HEK293 (cell line): ENCODE measurements around the gene FPGS.

ENCODE experiments used
- GFI1B ChIP-seq: fragments of 450-650 bp; formaldehyde crosslinking; IDR thresholded peaks from 2 replicates; pipeline ENCODE4 v1.5.1; 2016; ENCODE audit warnings: missing biosample characterization, missing genetic modification characterization
- GLIS2 ChIP-seq: fragments of 450-650 bp; formaldehyde crosslinking; IDR thresholded peaks from 2 replicates; pipeline ENCODE4 v1.5.1; 2016; ENCODE audit warnings: missing biosample characterization, missing genetic modification characterization
- HIC1 ChIP-seq: fragments of 450-650 bp; formaldehyde crosslinking; IDR thresholded peaks from 2 replicates; pipeline ENCODE4 v1.5.1; 2016; ENCODE audit warnings: missing biosample characterization, missing genetic modification characterization
- IKZF3 ChIP-seq: fragments of 450-650 bp; IDR thresholded peaks from 2 replicates; pipeline ENCODE4 v1.5.0; 2018; ENCODE audit warnings: missing biosample characterization, mild to moderate bottlenecking, missing genetic modification characterization, moderate library complexity
- KLF9 ChIP-seq: fragments of 450-650 bp; formaldehyde crosslinking; IDR thresholded peaks from 2 replicates; pipeline ENCODE4 v1.5.1; 2016; ENCODE audit warnings: missing biosample characterization, missing genetic modification characterization, low read depth
- OSR2 ChIP-seq: fragments of 450-650 bp; formaldehyde crosslinking; IDR thresholded peaks from 2 replicates; pipeline ENCODE4 v1.5.1; 2016; ENCODE audit warnings: missing biosample characterization, missing genetic modification characterization
- PRDM10 ChIP-seq: fragments of 450-650 bp; formaldehyde crosslinking; IDR thresholded peaks from 2 replicates; pipeline ENCODE4 v1.5.1; 2016; ENCODE audit warnings: missing biosample characterization, missing genetic modification characterization
- REST ChIP-seq: fragments of 450-650 bp; formaldehyde crosslinking; IDR thresholded peaks from 2 replicates; pipeline ENCODE4 v1.5.1; 2016; ENCODE audit warnings: missing biosample characterization, missing genetic modification characterization
- SP7 ChIP-seq: fragments of 450-650 bp; formaldehyde crosslinking; IDR thresholded peaks from 2 replicates; pipeline ENCODE4 v1.5.1; 2016; ENCODE audit warnings: missing biosample characterization, missing genetic modification characterization
- ZBTB10 ChIP-seq: fragments of 450-650 bp; formaldehyde crosslinking; IDR thresholded peaks from 2 replicates; pipeline ENCODE4 v1.5.1; 2016; ENCODE audit warnings: missing biosample characterization, missing genetic modification characterization
- ZBTB17 ChIP-seq: fragments of 450-650 bp; formaldehyde crosslinking; IDR thresholded peaks from 2 replicates; pipeline ENCODE4 v1.5.1; 2016; ENCODE audit warnings: missing biosample characterization, missing genetic modification characterization
- ZNF184 ChIP-seq: fragments of 450-650 bp; IDR thresholded peaks from 2 replicates; pipeline ENCODE4 v1.5.1; 2018; ENCODE audit warnings: missing biosample characterization, mild to moderate bottlenecking, missing genetic modification characterization
- ZNF341 ChIP-seq: fragments of 450-650 bp; formaldehyde crosslinking; IDR thresholded peaks from 2 replicates; pipeline ENCODE4; 2016; ENCODE audit warnings: low read depth, missing biosample characterization, missing genetic modification characterization
- ZNF362 ChIP-seq: fragments of 450-650 bp; formaldehyde crosslinking; IDR thresholded peaks from 2 replicates; pipeline ENCODE4 v1.5.1; 2016; ENCODE audit warnings: missing biosample characterization, missing genetic modification characterization
- ZNF398 ChIP-seq: fragments of 450-650 bp; formaldehyde crosslinking; IDR thresholded peaks from 2 replicates; pipeline ENCODE4 v1.5.1; 2017; ENCODE audit warnings: missing biosample characterization, missing genetic modification characterization
- ZNF423 ChIP-seq: fragments of 450-650 bp; formaldehyde crosslinking; IDR thresholded peaks from 2 replicates; pipeline ENCODE4 v1.5.1; 2016; ENCODE audit warnings: missing biosample characterization, missing genetic modification characterization
- ZNF521 ChIP-seq: fragments of 450-650 bp; formaldehyde crosslinking; IDR thresholded peaks from 2 replicates; pipeline ENCODE4 v1.5.1; 2017; ENCODE audit warnings: missing biosample characterization, mild to moderate bottlenecking, missing genetic modification characterization
- ZNF548 ChIP-seq: fragments of 450-650 bp; formaldehyde crosslinking; IDR thresholded peaks from 2 replicates; pipeline ENCODE4 v1.5.1; 2016; ENCODE audit warnings: missing biosample characterization, missing genetic modification characterization
- ZNF558 ChIP-seq: fragments of 450-650 bp; formaldehyde crosslinking; IDR thresholded peaks from 2 replicates; pipeline ENCODE4 v1.5.1; 2016; ENCODE audit warnings: missing biosample characterization, missing genetic modification characterization
- ZNF580 ChIP-seq: fragments of 450-650 bp; formaldehyde crosslinking; IDR thresholded peaks from 2 replicates; pipeline ENCODE4 v1.5.1; 2016; ENCODE audit warnings: missing biosample characterization, missing genetic modification characterization
- ZNF624 ChIP-seq: fragments of 450-650 bp; formaldehyde crosslinking; IDR thresholded peaks from 2 replicates; pipeline ENCODE4 v1.5.1; 2017; ENCODE audit warnings: missing biosample characterization, missing genetic modification characterization
- ZNF660 ChIP-seq: fragments of 450-650 bp; IDR thresholded peaks from 2 replicates; pipeline ENCODE4 v1.5.1; 2018; ENCODE audit warnings: missing biosample characterization, mild to moderate bottlenecking, missing genetic modification characterization
- ZNF843 ChIP-seq: fragments of 450-650 bp; formaldehyde crosslinking; IDR thresholded peaks from 2 replicates; pipeline ENCODE4 v1.5.1; 2016; ENCODE audit warnings: missing biosample characterization, missing genetic modification characterization

FPGS gene

GRCh38 chr9:127785933-127786772 is 16.5 kb upstream of the FPGS start, which contains the start of gene CDK9 (continued):
- TF ChIP-seq HIC1 (tag by site-specific recombination) (peak; percentile 36; the same call in 1 of the 2 replicates), ZNF521 (tag by site-specific recombination) (no peak), ZNF341 (tag by site-specific recombination) (peak; percentile 87), ZNF184 (tag by site-specific recombination) (no peak), ZNF548 (no peak), OSR2 (tag by site-specific recombination) (no peak), IKZF3 (no peak), ZBTB17 (tag by site-specific recombination) (peak; percentile 79), ZNF423 (tag by site-specific recombination) (0 out of 2 replicates have a peak, but pooled peaks have one; percentile 23), ZNF558 (tag by site-specific recombination) (no peak), ZBTB10 (0 out of 2 replicates have a peak, but pooled peaks have one; percentile 51), SP7 (tag by site-specific recombination) (peak; percentile 60; the same call in 1 of the 2 replicates), ZNF362 (no peak), GLIS2 (tag by site-specific recombination) (peak; percentile 62), ZNF624 (tag by site-specific recombination) (no peak), GFI1B (tag by site-specific recombination) (no peak), ZNF398 (tag by site-specific recombination) (peak; percentile 72), ZNF843 (tag by site-specific recombination) (0 out of 2 replicates have a peak, but pooled peaks have one; percentile 17), ZNF660 (tag by site-specific recombination) (no peak), ZNF580 (tag by site-specific recombination) (no peak), KLF9 (tag by site-specific recombination) (peak; percentile 74), PRDM10 (peak; percentile 96), REST (tag by site-specific recombination) (0 out of 2 replicates have a peak, but pooled peaks have one; percentile 23)
